GM19023 (cell line): Measurements from ENCODE around the gene GJA3.

Experiments
- ATAC-seq: cut with Tn5 transposase; IDR thresholded peaks from one replicate; pipeline ENCODE4 v1.9.1; 2021; ENCODE audit warnings: mild to moderate bottlenecking, moderate library complexity; ENCODE audit not compliant: unreplicated experiment

Gene GJA3

GRCh38 chr13:20160306-20161274, at the start of gene GJA3:
Gene GJA3, minus strand, starts transcription at chr13:20161052. Its CDS starts 17,764 bp downstream, at chr13:20143288.
- ATAC-seq = peak; percentile 70

GRCh38 chr13:20209948-20210347, 49.1 kb upstream of the GJA3 start:
- ATAC-seq = no peak

GRCh38 chr13:20206698-20207235, 45.9 kb upstream of the GJA3 start:
- no peak for ATAC-seq

- ATAC-seq = no peak
Observed at GRCh38 chr13:20206065-20206697, 45.3 kb upstream of the GJA3 start.

DNA sequence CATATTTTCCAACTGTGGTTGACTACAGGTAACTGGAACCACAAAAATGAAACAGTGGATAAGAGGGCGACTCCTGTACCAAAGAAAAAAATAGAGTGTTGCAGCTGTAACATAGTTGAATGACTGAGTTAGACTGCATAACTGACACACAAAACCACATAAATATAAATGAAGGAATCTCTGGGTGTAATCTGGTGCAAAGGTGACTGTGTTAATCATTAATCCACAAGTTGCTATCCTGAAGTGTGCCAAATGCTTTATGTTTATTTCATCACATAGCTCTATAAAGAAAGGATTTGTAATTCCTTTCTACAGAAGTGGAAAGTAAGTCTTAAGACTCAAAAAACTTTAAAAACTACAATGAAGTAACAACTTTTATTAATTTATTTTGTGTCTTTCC, 37.9 kb upstream of the GJA3 start:
- ATAC-seq = no peak

- ATAC-seq = no peak
Observed at GRCh38 chr13:20197361-20197834, 36.5 kb upstream of the GJA3 start.

- no peak for ATAC-seq
Observed at GRCh38 chr13:20195801-20196200, 34.9 kb upstream of the GJA3 start.

GRCh38 chr13:20193907-20194631, 33.2 kb upstream of the GJA3 start:
- no peak for ATAC-seq

GRCh38 chr13:20193162-20193906, 32.5 kb upstream of the GJA3 start:
- ATAC-seq = no peak

- no peak for ATAC-seq
Observed at GRCh38 chr13:20192836-20193161, 31.9 kb upstream of the GJA3 start, which contains the start of gene GJB2. Gene GJB2, minus strand, starts transcription at chr13:20192938. Its CDS starts 3,357 bp downstream, at chr13:20189581.

- no peak for ATAC-seq
Observed at GRCh38 chr13:20192158-20192835, 31.4 kb upstream of the GJA3 start.

DNA sequence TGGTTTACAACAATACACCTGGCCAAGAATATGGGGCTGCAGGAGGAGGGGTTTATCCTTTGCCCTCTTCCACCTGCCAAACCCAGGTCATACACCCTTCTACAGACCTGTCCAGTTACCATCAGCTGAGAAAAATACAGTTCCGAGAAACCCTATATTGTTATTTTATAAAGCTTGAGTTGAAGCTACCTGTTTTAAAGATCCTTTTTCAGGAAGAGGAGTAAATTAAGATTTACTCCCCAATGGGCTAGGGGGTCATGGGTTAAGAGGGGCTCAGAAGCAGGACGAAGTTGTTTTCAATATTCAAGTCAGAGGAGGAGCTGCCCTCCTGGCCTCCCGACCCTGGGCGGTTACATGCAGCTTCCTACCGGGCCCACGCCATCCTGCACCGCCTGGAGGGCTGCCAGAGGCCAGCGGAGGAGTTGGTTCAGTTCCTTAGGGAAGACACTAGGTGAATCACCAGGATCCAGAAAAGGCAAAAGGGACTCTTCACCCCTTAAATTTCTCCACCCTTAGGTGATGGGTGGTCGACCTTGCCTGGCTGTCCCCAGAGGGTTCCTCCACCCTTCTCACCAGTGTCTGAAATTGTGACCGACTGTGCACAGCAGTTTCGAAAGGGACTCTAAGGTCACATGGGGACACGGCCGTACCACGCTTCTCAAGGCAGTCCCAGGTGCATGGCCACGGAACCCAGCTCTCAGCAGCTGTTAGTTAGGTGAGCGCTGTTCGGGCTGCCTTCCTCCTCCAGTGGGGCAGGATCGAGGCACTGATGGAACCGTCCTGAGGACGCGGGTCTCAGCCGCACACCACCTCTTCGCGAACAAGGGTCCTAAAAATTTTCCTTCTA, 30.7 kb upstream of the GJA3 start:
- no peak for ATAC-seq

DNA sequence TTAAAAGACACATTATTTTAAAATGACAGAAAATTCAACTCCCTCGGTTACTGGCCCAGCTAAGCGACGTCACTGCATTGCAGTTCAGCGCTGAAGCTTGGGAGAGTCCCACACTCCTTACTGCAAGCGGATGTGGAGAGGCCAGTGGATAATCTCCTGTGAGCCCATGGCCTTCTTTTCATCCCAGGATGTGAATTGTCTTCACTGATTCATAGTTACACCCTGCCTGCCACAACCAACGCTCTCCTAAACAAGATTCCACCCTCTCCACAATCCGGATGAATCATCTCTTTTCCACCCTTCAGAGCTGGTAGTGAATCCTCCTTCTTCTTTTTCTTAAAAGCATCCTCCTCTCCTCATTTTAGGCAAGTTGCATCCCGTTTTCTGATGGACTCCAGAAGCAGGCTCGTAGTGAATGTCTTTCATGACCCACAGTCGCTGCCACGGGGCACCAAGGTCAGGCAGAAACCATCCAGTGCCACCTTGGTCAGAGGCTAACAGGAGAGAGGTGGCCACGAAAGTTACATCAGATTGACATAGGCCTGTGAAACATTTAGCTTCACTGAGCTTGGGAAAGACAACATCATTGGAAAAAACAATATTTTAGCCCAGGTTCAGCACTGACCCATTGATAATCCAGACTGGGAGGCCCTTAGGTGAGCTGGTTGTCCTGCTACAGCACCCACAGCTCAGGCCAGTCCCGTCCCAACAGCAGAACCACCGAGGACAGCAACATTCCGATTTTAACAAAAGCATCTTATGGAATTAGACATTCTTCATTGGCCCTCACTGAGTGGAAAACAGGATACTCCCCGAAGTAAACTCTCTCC, 29.8 kb upstream of the GJA3 start:
- ATAC-seq = no peak

GRCh38 chr13:20190076-20190475, 29.2 kb upstream of the GJA3 start:
- ATAC-seq = no peak

DNA sequence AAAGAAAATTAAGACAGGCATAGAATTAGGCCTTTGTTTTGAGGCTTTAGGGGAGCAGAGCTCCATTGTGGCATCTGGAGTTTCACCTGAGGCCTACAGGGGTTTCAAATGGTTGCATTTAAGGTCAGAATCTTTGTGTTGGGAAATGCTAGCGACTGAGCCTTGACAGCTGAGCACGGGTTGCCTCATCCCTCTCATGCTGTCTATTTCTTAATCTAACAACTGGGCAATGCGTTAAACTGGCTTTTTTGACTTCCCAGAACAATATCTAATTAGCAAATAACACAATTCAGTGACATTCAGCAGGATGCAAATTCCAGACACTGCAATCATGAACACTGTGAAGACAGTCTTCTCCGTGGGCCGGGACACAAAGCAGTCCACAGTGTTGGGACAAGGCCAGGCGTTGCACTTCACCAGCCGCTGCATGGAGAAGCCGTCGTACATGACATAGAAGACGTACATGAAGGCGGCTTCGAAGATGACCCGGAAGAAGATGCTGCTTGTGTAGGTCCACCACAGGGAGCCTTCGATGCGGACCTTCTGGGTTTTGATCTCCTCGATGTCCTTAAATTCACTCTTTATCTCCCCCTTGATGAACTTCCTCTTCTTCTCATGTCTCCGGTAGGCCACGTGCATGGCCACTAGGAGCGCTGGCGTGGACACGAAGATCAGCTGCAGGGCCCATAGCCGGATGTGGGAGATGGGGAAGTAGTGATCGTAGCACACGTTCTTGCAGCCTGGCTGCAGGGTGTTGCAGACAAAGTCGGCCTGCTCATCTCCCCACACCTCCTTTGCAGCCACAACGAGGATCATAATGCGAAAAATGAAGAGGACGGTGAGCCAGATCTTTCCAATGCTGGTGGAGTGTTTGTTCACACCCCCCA, 28.1 kb upstream of the GJA3 start:
- no peak for ATAC-seq

- no peak for ATAC-seq
Observed at GRCh38 chr13:20186771-20187170, 25.9 kb upstream of the GJA3 start.
